Aorta (tissue), 5 donors: ENCODE data around the gene TSR1. TPM values are rescaled to one million over a fixed set of nuclear protein-coding genes. Genes with fewer than 3 reads are reported as not detected.

Experiments used
- ATAC-seq: fragments of 200-7000 bp; cut with Tn5 transposase; one replicate; pipeline ENCODE4 v1.9.1; 2022; ENCODE audit warnings: moderate library complexity; ENCODE audit not compliant: low FRiP score
- DNase-seq, 2 donors: peaks; one replicate each; pipeline ENCODE4 v3.0.0-alpha.2; 2020
- H3K27ac ChIP-seq, 2 donors: one replicate each; pipeline ENCODE4 v1.5.1; 2013; ENCODE audit warnings: low read length in 2 of 2, mild to moderate bottlenecking in 2 of 2, moderate library complexity in 2 of 2, control low read depth in 1 of 2, inconsistent platforms in 1 of 2, low read depth in 1 of 2
- H3K27me3 ChIP-seq, 2 donors: one replicate each; pipeline ENCODE4 v1.6.1; 2013; ENCODE audit warnings: control low read depth in 1 of 2, low read length in 1 of 2, mild to moderate bottlenecking in 1 of 2, moderate library complexity in 1 of 2; ENCODE audit not compliant: insufficient read depth in 2 of 2, control insufficient read depth in 1 of 2
- H3K36me3 ChIP-seq, 2 donors: one replicate each; pipeline ENCODE4 v1.6.1; 2013; ENCODE audit warnings: control low read depth in 1 of 2, low read length in 1 of 2, mild to moderate bottlenecking in 1 of 2; ENCODE audit not compliant: insufficient read depth in 2 of 2, control insufficient read depth in 1 of 2
- H3K4me1 ChIP-seq, 2 donors: one replicate each; pipeline ENCODE4 v1.6.1; 2013; ENCODE audit warnings: low read length in 2 of 2, control low read depth in 1 of 2, mild to moderate bottlenecking in 1 of 2, moderate library complexity in 1 of 2; ENCODE audit not compliant: insufficient read depth in 2 of 2, control insufficient read depth in 1 of 2
- H3K4me3 ChIP-seq, 2 donors: one replicate each; pipeline ENCODE4 v1.5.1; 2013; ENCODE audit warnings: low read length in 2 of 2, control low read depth in 1 of 2, mild to moderate bottlenecking in 1 of 2
- H3K9me3 ChIP-seq: one replicate; pipeline ENCODE4 v1.6.1; 2013; ENCODE audit warnings: mild to moderate bottlenecking, low read length; ENCODE audit not compliant: control insufficient read depth
- WGBS, 2 donors: extraction: QIAGEN DNeasy Blood & Tissue Kit; methylation state at CpG; one replicate each; pipeline ENCODE4 v1.1.7; 2013; 5-methylcytosine and 5-hydroxymethylcytosine counted together
- intact Hi-C, 2 donors: fragments of 100-400 bp; cut with DNase I; formaldehyde crosslinking; loops; one replicate each; pipeline versions ENCODE4 v1.14.2 to v1.15.0; 2022
- polyA plus RNA-seq, 2 donors: library from polyadenylated mRNA; stranded (reverse); fragments of 200-250 nt; gene quantifications; one replicate each; pipeline ENCODE4 v1.2.3, GENCODE V29; 2013
- total RNA-seq, 2 donors: library from RNA; stranded (reverse); fragmentation: NEBNext Ultra II Directional; extraction: Animal tissue kit (Norgen Biotek cat#: 25700); gene quantifications; one replicate each; pipeline ENCODE4 v1.2.1, GENCODE V29; 2021
- donor health status: healthy with polysubstance abuse.
- donor health status: Bipolar disorder and iron deficiency.
- donor health status: DM: no; HTN: no; CAD: no.
- donor health status: DM: no; HTN: no; CAD: no.
- donor health status: DM: yes; HTN: yes; CAD: no.

Gene TSR1
- total and polyA plus RNA-seq, 4 donors, result 8.8 to 21.8 (median 14.6) TPM

- Histone ChIP-seq H3K36me3 (peaks cover 1 to 7% of the 10 kb centered on the region in 2 donors), H3K27ac (no peak overlapping the region), H3K4me3 (no peak overlapping the region), H3K4me1 (peaks cover 0 to 3% of the 10 kb centered on the region in 2 donors), H3K9me3 (no peaks in the 10 kb centered on the region), H3K27me3 (no peaks in the 10 kb centered on the region)
- ATAC-seq (no peak), DNase-seq (no peak)
- 45 to 63% methylated on average over 2 of the region's 2 CpGs for WGBS, 2 donors
- intact Hi-C loops, result no loop called here
Observed at GRCh38 chr17:2274414-2274813, 61.8 kb downstream of the TSR1 start.

Other genes starting within 250 kb of the TSR1 start
- gene SMG6, start 32.7 kb downstream of the TSR1 start, total RNA-seq, result 10 to 100 TPM; 34.8 to 67.3 TPM
- 10 to 100 TPM; 16.2 to 28.1 TPM for gene SMG6, start 32.7 kb downstream of the TSR1 start, polyA plus RNA-seq
- gene SRR, start 32.5 kb downstream of the TSR1 start, total RNA-seq, result 1 to 10 TPM; 7.4 to 9.5 TPM
- 1 to 10 TPM; 4.5 to 5.6 TPM for gene SRR, start 32.5 kb downstream of the TSR1 start, polyA plus RNA-seq
- gene SGSM2, start 1.0 kb upstream of the TSR1 start, total RNA-seq, result 10 to 100 TPM; 48.2 to 87.4 TPM
- 100 to 1,000 TPM in 1 of 2 donors, 10 to 100 TPM in 1; 24.9 to 173 TPM for gene SGSM2, start 1.0 kb upstream of the TSR1 start, polyA plus RNA-seq
- gene MNT, start 64.6 kb upstream of the TSR1 start, total RNA-seq, result 10 to 100 TPM; 28.3 to 35.7 TPM
- gene MNT, start 64.6 kb upstream of the TSR1 start, polyA plus RNA-seq, result 1 to 10 TPM; 8.3 to 9.0 TPM
- 10 to 100 TPM; 24.6 to 33.3 TPM for gene METTL16, start 175.4 kb upstream of the TSR1 start, total RNA-seq
- gene METTL16, start 175.4 kb upstream of the TSR1 start, polyA plus RNA-seq, result 10 to 100 TPM; 14.3 to 19.1 TPM